ENCODE data around the gene RPL18.
"Not testable (repeated sequence)": the region's sequence is repeated elsewhere in the genome, so short reads cannot be mapped to it uniquely, and the experiment has no call there.

The RPL18 gene

GRCh38 chr19:48618916-48619691 is at the start of gene RPL18, which contains the start of gene SPHK2:
RPL18 (minus strand) TSS chr19:48619178; CDS start chr19:48619143, 35 bp downstream.
SPHK2 (plus strand) TSS chr19:48619506; CDS start chr19:48620515, 1,009 bp downstream.
- DNase-seq (ENCODE audit: low read depth) = peak; percentile 94

DNA sequence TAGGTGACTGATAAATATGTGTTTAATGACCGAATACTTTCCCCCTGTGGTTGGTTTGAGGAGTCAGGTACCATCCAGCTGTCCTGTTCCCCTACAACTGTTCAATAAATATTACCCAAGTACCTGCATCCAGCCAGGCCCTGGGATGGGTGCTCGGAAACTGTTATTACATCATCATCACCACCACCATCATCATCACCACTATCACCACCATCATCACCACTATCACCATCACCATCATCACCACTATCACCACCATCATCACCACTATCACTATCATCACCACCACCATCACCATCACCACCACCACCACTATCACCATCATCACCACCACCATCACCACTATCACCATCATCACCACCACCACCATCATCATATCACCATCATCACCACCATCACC is 49.8 kb upstream of the RPL18 start:
- DNase-seq (ENCODE audit: low read depth) = no peak

GRCh38 chr19:48668332-48668731 is 49.4 kb upstream of the RPL18 start:
- DNase-seq (ENCODE audit: low read depth) = no peak

DNA sequence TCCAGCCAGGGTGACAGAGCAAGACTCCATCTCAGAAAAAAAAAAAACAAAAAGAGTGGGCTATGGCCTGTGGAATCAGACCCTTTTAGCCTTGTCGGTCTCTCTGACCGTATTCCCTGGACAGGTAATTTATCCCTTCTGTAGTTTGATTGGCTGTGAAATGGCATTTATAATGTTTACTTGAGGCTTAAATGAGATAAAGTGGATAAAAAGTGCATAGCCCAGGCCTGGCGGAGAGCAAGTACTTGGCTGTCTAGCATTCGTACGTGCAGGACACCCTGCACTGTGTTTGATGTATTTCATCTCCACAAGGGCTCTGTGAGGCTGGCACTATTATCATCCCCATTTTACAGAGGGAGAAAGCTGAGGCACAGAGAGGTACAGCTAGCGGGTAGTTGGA is 46.8 kb upstream of the RPL18 start:
- DNase-seq (ENCODE audit: low read depth) = no peak

DNA sequence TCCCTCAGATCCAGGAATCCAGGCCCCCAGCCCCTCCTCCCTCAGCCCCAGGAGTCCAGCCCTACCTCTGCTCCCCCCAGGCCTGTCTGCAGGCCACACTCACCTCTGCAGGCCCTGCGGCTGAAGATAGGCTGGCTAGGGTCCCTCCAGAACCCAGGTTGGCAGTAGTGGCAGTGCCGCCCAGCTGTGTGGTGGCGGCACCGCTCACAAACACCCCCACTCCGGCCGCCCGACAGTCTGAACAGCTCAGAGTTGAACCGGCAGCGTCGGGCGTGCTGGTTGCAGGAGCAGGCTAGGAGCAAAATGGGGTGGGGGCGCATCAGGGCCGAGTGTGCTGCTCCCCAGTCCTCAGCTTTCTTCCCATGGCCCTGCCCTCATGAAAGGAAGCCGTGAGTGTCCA is 45.5 kb upstream of the RPL18 start:
- no peak for DNase-seq (ENCODE audit: low read depth)

- no peak for DNase-seq (ENCODE audit: low read depth)
Observed at GRCh38 chr19:48663667-48664066, 44.7 kb upstream of the RPL18 start.

GRCh38 chr19:48661711-48662090 is 42.7 kb upstream of the RPL18 start:
- no peak for DNase-seq (ENCODE audit: low read depth)

DNA sequence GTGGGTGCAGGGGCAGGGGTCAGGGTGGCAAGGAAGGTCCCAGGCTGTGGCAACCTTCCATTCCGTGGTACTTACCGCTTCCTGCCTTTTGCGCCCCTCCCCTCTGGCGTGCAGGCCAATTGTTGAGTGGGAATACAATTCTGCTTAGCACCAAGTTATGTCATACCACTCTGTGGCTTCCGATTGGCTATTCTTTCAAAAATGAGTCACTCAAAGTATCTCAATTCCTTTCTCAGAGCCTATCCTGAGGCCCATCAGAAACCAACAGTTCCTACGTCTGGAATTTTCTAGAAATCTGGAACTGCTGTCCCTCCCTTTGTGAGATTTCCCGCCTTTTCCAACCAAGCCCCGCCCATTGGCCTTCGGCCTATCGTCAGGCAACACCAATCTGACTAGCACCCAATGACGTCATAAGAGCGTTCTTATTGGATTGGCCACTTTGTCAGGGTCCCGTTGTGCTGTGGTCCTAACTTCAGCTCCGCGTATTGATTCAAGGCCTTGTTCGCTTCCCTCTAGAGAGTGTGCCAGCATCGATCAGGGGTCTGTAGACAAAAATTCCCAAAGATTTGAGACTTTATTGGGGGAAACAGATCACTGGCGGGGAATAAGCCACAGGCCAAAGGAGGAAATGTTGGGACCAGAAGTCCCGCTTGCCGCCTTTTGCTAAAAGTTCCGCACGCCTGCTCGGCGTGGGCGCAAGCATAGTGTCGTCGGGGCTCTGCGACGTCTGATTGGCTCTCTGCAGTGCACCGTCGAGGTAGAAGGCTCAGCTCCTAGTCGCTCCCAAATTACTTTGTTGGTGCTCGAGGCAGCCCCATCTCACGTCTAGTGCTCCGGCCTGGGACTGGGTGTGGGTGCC is 42.1 kb upstream of the RPL18 start:
- peak; percentile 80 for DNase-seq (ENCODE audit: low read depth)

- no peak for DNase-seq (ENCODE audit: low read depth)
Observed at GRCh38 chr19:48659768-48660167, 40.8 kb upstream of the RPL18 start.

DNA sequence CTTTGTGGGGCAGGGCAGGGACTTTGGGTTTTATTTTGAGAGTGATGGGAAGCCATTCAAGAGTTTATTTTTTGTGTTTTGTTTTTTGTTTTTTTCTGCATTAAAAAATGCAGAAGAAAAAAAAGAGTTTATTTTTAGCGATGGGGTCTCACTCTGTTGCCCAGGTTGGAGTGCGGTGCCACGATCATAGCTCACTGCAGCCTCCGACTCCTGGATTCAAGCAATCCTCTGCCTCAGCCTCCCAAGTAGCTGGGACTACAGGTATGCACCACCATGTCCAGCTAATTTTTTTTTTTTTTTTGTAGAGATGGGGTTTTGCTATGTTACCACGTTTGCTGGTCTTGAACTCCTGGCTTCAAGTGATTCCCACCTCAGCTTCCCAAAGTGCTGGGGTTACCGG is 39.5 kb upstream of the RPL18 start:
- no peak for DNase-seq (ENCODE audit: low read depth)

DNA sequence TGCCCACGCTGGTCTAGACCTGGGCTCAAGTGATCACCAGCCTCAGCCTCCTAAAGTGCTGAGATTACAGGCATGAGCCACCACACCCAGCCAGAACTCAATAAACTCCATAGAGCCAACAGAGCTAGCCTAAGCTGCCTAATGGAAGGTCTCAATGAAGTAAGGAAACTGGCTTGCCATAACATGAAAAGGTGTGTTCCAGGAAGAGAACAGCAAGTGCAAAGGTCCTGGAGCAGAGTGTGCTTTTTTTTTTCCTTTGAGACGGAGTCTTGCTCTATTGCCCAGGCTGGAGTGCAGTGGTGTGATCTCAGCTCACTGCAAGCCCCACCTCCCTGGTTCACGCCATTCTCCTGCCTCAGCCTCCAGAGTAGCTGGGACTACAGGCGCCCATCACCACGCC is 38.9 kb upstream of the RPL18 start:
- DNase-seq (ENCODE audit: low read depth) = not testable (repeated sequence)

GRCh38 chr19:48656840-48657474 is 38.0 kb upstream of the RPL18 start:
- no peak for DNase-seq (ENCODE audit: low read depth)

DNA sequence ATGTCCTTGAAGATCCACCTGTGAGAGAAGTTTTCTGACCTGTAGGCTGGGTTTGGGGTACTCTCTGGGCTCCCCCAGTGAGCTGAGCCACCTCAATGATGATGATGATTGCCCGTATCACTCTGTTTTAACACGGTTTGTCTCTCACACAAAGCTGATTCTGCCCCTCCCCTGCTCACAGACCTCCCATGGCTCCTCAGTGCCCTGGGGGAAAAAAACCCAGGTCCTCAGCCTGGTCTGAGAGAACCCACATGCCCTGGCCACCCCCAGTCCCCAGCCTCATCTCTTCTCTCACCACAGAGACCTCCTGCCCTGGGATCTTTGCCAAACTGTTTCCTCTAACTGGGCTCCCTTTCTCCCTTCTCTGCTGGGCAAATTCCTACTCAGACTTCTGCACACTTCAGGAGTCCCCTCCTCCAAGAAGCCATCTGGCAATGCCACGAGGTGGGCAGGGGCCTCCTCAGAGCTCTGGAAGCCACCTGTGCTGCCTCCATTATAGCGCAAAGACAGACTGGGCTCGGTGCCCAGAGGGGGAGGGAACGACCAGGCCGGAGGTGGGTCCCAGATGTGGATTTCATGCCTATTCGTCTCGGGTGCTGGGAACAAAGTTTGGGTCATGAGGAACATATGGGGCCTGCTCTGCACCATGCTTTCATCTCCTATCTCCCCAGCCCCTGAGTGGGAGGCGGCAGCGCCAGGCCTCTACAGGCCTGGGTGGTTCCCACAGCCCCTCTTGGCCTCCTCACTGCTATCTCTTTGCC is 35.5 kb upstream of the RPL18 start:
- DNase-seq (ENCODE audit: low read depth) = no peak

- no peak for DNase-seq (ENCODE audit: low read depth)
Observed at GRCh38 chr19:48651683-48652048, 32.7 kb upstream of the RPL18 start.

DNA sequence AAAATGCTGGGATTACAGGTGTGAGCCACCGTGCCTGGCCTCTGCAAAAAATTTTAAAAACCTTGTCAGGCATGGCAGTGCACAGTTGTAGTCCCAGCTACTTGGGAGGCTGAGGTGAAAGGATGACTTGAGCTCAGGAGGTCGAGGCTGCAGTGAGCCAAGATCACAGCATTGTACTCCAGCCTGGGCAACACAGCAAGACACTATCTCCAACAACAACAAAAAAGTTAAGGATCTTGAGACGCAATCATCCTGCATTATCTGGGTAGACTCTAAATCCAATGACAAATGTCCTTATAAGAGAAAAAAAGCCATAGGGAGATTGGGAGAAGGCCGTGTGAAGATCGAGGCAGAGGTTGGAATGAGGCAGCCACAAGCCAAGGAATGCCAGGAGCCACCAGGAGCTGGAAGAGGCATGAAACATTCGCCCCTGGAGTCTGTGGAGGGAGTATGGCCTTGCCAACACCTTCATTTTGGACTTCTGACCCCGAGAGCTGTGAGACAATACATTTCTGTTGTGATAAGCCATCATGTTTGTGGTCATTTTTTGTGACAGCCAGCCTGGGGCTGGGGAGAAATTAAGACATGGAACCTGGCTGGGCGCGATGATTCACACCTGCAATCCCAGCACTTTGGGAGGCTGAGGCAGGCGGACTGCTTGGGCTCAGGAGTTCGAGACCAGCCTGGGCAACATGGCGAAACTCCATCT is 32.1 kb upstream of the RPL18 start:
- DNase-seq (ENCODE audit: low read depth) = no peak

- no peak for DNase-seq (ENCODE audit: low read depth)
Observed at GRCh38 chr19:48648134-48648533, 29.2 kb upstream of the RPL18 start.

GRCh38 chr19:48646722-48647216 is 27.8 kb upstream of the RPL18 start:
- no peak for DNase-seq (ENCODE audit: low read depth)

- DNase-seq (ENCODE audit: low read depth) = peak; percentile 86
Observed at GRCh38 chr19:48646001-48646721, 27.2 kb upstream of the RPL18 start, which contains the start of gene CA11. CA11 (minus strand) TSS chr19:48646187; CDS start chr19:48645632, 555 bp downstream.

- DNase-seq (ENCODE audit: low read depth) = no peak
Observed at GRCh38 chr19:48645620-48646000, 26.6 kb upstream of the RPL18 start.

- DNase-seq (ENCODE audit: low read depth) = peak; percentile 66
Observed at GRCh38 chr19:48644839-48645619, 26.1 kb upstream of the RPL18 start.

Measured in activated T-cell treated with anti-CD3 and anti-CD28 coated beads for 24 hours (primary cell).